ENCODE data around the gene LAMC2. TPM values are rescaled to one million over a fixed set of nuclear protein-coding genes. Genes with fewer than 3 reads are reported as not detected.
A peak's percentile ranks its signal among the peaks of the same experiment; 100 is the strongest.

The LAMC2 gene
- total RNA-seq, 1 donor from 2014 or later, result 3.8 TPM

DNA sequence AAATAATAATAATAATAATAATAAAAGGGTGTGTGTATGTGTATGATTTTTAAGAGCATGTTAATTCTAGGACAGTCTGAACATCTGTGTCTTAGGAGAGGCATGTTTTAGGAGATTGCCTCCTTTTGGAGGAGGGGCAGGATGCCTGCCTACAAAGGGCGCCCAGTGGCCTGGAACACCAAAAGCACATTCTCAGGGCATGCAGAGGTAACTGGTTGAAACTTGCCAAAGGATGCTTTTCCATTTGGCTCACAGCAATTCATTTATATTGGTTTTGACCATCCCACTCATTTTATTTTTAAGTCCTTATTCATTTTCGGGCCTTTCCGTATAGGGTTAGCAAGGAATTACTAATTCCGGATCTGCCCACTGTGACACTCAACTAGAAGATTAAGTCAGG, 21.1 kb upstream of the LAMC2 start:
- no peak for ATAC-seq
- intact Hi-C loops (cut with DNase I), result no loop called here

DNA sequence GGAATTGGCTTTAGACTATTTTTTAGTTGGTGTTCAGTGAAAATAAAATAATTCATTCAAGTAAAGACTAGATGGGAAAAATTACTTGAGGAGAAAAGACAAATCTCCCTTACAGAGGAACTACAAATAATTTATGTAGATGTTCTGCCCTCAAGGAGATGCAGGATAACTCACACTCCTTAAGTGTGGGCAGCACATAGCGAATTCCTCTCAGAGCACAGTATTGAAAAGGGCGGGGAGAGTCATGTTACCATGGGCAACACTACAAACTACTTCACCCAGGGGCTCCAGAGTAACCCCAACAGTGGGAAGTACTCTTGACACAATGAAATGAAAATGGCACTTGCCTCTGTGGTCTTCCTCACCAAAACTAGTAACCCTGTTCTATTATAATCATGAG, 20.6 kb upstream of the LAMC2 start:
- intact Hi-C loops (cut with DNase I), result no loop called here
- no peak for DNase-seq (ENCODE audit: missing footprints)
- no peak for ATAC-seq

More for the DNA sequence above, 21.1 kb upstream of the LAMC2 start:
- no peak for DNase-seq (ENCODE audit: missing footprints)

DNA sequence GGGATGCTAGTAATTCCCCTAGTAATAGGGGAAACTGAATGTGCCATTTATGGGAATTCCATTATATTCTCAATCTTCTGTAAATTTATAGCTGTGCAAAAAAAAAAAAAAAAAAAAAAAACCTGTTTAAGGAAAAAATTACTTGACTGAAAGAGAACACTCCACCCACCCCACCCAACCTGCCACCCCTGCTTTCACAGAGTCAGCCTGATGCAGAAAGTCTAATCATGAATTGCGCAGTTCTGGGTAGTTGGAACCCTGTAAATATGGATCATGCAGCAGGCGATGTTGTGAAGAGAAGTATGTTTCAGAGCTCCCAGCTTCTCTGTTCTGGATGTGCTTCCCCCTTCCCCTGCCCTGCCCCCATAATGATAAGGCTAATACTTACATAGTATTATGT, 19.6 kb upstream of the LAMC2 start:
- ATAC-seq, result no peak
- intact Hi-C loops (cut with DNase I), result no loop called here
- no peak for DNase-seq (ENCODE audit: missing footprints)

DNA sequence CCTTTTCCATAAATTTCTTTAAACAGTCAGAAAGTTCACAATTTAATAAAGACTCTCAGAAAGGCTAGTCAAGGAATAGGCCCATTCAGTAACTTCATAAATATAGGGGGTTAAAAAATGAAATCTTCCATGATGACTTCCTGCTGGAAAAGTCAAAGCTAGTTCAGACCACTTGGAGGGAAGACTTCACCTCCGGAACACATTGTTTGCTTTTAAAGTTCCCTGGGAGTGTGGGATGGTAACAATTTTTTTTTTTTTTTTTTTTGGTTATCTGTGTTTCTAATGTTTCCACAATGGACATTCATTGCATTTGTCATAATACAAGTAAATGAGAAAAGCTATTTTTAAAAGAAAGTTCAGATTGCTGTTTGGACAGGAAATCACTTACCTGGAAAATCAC, 18.4 kb upstream of the LAMC2 start:
- no peak for DNase-seq (ENCODE audit: missing footprints)
- ATAC-seq, result no peak
- intact Hi-C loops (cut with DNase I), result no loop called here

DNA sequence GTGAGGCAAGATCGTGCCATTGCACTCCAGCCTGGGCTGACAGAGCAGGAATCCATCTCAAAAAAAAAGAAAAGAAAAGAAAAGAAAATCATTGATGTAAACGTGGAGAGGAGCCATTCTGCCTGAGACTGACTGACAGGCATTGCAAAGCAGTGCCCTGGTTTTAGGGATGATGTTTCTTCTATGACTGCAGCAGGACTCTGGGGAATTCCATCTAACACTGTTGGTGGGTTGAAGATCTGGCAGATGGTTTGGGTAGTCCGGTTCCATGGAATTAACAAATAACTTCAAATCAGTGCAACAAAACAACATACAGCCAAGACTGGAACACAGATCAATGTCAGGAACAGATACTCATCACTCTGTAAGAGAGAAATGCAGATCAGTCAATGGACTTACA, 17.8 kb upstream of the LAMC2 start:
- DNase-seq (ENCODE audit: missing footprints) (no peak), ATAC-seq (no peak)
- intact Hi-C loops (cut with DNase I), result no loop called here

DNA sequence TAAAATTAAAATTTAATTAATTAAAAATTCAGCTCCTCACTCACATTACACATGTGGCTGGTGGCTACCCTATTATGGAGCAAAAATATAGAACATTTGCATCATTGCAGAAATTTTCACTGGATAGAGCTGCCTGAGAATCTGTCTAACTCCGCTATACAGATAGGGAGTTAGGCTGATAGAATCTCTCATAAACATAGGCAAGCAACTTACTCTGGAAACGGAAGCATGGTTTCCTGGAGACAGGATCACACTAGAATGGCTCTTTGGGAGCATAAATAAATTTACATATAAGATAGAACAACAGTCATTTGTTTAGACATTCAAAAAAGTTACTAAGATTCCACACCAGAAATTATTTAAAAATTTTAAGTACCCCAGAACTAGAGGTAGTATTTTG, 12.2 kb upstream of the LAMC2 start:
- DNase-seq (ENCODE audit: missing footprints) (no peak), ATAC-seq (no peak)
- intact Hi-C loops (cut with DNase I), result no loop called here

DNA sequence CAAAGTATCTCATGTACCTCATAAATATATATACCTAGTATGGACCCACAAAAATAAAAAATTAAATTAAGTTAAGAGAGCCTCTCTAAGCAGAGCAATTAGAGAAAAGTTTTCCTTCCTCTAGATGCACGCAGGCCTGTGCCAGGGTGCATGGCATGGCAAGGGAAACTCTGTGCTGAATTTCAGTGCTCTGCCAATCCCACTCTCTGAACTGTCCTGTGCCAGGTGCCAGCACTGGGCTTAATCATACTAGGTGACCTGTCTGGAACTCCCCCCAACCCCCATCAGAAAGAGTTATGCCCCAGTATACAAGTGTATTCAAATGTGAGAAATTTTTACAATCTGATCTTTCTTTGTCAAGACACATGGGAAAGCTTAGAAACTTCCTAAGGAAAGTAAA, 10.4 kb upstream of the LAMC2 start:
- DNase-seq (ENCODE audit: missing footprints) (no peak), ATAC-seq (peak; percentile 56)
- intact Hi-C loops (cut with DNase I), result loop anchor here (5.0 kb wide), 1 partner anchor 33 kb away; no protein-coding TSS in a partner anchor

DNA sequence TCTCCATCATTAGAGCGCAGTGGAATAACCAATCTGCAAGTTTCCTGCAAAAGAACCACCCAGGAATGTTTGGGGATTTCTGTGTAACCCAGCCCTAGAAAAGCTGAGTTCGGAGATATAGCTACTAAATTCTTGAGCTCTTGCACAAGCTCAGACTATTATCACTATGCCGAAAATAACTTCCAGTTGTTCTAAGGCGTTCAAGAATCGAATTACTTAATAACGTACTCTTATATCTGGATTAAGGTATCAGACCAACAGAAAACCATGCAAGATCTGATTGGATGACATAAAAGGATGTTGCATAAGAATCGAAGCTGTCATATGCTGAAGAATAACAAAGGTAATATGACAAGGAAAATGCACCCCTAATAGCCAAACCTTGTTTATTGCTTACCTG, 7.5 kb upstream of the LAMC2 start:
- no peak for DNase-seq (ENCODE audit: missing footprints)
- intact Hi-C loops (cut with DNase I), result loop anchor here (5.0 kb wide), 1 partner anchor 36 kb away; no protein-coding TSS in a partner anchor
- ATAC-seq, result no peak

DNA sequence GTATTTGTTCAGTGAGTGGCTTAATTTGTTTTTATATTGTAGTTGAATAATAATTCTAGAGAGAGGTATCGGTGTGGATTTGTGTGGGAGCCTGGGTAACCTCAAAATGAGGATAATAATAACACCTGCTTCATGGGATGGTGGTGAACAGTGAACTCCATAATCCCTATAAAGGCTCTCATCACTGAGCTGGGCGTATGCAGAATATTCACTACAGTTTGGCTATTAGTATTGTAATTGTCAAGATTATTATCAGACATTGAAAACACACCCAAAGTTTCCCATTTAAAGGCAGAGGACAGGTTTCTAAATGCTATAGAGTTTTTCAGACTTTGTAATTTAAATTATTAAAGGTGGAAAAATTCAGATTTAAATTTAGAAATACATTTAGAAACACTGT, 7.0 kb upstream of the LAMC2 start:
- intact Hi-C loops (cut with DNase I), result loop anchor here (5.0 kb wide), 1 partner anchor 37 kb away; no protein-coding TSS in a partner anchor
- no peak for ATAC-seq

DNA sequence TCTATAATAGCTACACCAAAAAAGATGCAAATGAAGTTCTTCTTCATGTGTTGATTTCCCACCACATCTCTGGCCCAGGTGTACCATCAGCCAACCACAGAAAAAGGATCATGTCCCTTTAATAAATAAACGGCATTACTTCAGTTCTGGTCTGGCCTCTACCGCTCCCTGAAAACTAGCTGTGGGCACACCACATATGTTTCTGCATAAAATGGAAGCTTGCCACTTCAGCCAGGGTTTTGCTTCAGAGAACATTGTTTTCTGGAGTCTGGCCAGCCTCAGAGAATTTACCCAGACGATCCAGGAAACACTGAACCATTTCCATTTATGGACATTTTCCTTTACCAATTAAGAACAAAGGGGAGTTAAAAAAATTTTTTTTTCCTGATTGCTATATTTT, 5.8 kb upstream of the LAMC2 start:
- ATAC-seq (peak; percentile 68), DNase-seq (ENCODE audit: missing footprints) (no peak)
- intact Hi-C loops (cut with DNase I), result loop anchor here (2.0 kb wide), 1 partner anchor 157 kb away; the partner anchor contains the start of gene LAMC1

More for the DNA sequence above, 7.0 kb upstream of the LAMC2 start:
- DNase-seq (ENCODE audit: missing footprints), result no peak

DNA sequence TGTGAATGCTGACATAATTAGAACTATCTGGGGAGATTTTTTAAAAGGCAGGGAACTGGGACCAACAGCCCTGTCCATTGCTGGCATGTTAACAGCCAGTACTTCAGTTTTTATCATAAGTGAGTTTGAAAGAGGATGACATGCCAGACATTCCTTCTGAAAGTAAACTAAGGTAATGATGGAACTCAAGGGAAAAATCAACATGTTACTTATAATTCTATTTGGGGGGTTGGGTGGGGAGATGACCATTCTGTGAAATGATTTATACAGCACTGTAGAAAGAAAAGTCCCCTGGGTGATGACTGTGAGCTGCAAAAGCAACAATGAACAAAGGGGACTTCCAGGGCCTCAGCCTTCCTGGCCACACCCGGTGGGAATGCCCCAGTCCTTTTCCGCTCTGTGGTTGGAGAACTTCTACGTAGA, 5.4 kb upstream of the LAMC2 start:
- ATAC-seq (peak; percentile 82), DNase-seq (ENCODE audit: missing footprints) (no peak)
- intact Hi-C loops (cut with DNase I), result loop anchor here (2.0 kb wide), 1 partner anchor 158 kb away; the partner anchor contains the start of gene LAMC1

DNA sequence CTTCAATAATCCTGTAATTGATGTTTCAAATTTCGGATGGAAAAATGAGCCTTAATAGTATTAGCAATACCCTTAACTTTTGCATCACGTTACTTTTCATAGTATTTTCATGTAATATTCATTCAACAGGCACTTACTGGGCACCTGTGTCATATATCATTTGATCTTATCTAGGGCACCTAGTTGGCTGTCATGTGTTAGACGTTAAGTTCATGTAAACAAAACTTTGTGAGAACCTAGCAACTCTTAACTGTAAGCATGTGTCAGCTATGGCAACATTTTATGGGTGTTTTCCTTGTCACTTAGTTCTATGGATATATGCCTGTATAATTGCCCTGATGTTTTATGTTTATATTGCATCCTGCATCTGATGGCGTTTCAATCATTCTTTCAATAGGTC, 777 bp downstream of the LAMC2 start:
- intact Hi-C loops (cut with DNase I), result no loop called here
- ATAC-seq (no peak), DNase-seq (ENCODE audit: missing footprints) (no peak)

DNA sequence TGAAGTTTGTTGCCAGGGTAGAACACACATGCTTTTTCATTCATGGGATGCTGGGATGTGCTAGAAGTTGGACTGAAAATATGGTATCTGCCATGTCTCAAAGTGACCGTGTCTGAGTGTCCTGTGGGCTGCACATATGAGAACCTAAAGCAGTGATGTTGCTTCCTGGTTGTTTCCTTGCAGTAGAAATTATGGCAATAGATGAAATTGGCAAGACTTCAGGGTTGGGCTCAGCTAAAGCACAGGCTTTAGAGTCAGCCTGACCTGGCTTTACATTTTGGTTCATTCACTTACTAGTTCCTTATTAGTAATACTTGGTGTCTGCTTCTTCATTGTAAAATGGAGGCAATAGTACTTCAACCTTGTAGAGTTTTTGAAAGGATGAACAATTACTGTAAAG, 2.2 kb downstream of the LAMC2 start:
- DNase-seq (ENCODE audit: missing footprints) (no peak), ATAC-seq (no peak)
- intact Hi-C loops (cut with DNase I), result no loop called here

DNA sequence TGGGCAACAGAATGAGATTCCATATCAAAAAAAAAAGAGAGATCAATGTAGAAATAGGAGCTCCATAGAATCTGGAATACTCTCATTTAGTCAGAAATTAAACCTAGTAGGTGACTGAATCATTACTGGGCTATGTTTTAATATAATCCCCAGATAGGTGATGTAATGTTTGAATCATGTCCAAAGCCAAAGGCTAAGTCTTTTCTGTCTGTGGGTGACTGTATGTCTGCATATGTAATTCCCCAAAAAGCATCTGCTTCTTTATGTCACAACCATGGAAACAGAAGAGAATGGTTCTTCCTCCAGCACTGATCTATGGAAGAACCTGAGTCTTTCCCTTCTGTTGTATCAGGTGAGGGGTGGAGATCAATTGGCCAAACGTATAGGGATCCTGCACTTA, 5.8 kb downstream of the LAMC2 start:
- no peak for DNase-seq (ENCODE audit: missing footprints)
- intact Hi-C loops (cut with DNase I), result no loop called here
- ATAC-seq, result no peak

DNA sequence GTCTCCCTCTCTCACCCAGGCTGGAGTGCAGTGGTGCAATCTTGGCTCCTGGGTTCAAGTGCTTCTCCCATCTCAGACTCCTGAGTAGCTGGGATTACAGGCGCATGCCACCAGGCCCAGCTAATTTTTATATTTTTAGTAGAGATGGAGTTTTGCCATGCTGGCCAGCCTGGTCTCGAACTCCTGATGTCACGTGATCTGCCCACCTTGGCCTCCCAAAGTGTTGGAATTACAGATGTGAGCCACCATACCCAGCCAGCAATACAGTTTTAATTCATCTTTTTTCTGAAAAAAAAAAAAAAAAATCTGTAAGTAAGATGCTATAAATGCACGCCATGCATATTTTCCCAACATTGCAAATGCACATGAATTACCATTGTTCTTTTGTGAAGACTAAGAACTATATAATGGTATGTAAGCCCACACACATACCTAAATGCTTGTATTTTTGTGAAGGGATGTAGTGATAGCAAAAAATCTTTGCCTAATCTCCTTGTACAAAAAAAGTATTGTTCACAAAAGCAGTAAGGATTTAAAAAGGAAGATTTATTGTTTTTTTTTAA, 8.0 kb downstream of the LAMC2 start:
- intact Hi-C loops (cut with DNase I), result no loop called here
- ATAC-seq, result no peak
- no peak for DNase-seq (ENCODE audit: missing footprints)

DNA sequence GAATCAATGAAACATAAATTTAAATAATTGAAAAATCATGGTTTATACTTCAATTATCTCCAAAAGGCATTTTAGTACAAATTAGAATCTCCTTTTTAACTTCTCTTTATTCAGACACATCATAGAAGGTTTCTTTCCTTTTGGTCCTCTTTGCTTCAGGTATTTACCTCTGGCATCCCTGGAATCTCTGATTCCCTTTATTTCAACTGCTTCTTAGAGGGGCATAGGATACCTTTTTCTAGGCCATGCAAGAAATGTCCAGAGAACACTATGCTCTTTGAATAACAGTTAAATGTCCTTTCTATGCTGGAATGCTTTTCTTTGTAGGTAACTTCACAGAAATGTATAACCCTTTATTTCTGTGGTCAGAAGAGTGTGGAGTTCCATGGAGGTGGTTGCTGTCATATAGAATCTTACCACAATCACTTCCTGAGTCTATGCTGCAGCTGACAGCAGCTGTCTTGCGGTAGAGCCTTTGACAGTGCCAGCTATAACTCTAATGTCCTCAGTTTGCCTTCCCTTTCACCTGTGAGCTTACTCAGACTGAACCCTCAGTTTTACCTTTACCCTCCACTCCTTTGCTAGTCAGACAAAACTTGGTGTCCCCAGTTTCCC, 8.6 kb downstream of the LAMC2 start:
- DNase-seq (ENCODE audit: missing footprints) (no peak), ATAC-seq (no peak)
- intact Hi-C loops (cut with DNase I), result no loop called here

DNA sequence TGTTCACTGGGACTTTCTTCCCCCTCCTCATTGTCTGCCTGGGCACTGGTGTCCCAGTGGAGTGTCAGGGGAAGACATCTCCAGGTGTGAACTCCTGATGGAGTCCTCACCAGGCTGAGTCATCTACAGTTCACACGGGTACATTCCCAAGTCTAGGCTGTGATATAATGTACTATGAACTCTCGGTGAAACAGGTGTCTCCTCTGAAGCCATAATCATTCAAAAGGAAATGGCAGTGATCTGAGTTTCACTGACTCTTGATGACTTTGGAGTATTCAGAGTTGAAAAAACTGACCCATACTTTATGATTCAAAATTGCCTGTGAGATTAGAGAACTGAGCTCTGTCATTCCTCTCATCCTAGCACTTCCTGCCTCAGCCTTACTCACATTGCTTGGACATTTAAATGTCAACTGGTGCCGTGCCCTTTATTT, 9.1 kb downstream of the LAMC2 start:
- intact Hi-C loops (cut with DNase I), result no loop called here
- no peak for DNase-seq (ENCODE audit: missing footprints)
- ATAC-seq, result no peak

DNA sequence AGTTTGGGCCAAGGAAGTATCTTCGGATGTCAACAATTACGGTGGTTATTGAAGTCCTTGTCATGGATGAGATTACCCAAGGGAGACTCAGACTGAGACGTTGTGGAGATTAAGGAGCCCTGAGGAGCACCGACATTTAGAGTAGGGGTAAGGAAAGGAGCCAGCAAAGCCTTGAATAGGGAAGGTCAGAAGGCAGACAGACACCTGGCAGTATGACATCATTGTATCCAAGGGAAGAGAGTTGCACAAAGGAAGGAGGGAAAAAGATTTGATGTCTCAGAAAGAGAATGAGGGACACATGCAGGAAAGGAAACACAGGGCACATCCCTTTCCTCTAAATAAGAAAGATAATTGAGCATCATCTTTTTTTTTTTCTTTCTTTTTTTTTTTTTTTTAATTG, 11.7 kb downstream of the LAMC2 start:
- ATAC-seq (no peak), DNase-seq (ENCODE audit: missing footprints) (no peak)
- intact Hi-C loops (cut with DNase I), result no loop called here

DNA sequence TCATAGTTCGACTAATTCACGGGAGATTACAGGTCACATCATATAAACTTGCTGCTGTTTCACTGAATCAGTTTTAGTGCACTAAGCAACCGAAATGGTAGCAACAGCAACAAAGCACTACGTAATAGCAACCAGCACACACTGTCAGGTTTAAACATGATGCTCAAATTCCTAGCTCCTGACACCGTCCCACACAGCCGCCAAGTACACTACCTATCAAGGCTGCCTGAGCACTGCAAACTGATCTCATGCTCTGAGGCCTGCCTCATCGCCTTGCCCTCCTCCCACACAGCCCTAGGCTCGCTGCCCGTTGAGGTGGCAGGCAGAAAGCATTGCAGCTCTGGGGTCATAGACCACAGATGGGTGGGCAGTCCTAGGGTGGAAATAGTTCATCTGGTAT, 12.4 kb downstream of the LAMC2 start:
- intact Hi-C loops (cut with DNase I), result no loop called here
- ATAC-seq (no peak), DNase-seq (ENCODE audit: missing footprints) (no peak)

DNA sequence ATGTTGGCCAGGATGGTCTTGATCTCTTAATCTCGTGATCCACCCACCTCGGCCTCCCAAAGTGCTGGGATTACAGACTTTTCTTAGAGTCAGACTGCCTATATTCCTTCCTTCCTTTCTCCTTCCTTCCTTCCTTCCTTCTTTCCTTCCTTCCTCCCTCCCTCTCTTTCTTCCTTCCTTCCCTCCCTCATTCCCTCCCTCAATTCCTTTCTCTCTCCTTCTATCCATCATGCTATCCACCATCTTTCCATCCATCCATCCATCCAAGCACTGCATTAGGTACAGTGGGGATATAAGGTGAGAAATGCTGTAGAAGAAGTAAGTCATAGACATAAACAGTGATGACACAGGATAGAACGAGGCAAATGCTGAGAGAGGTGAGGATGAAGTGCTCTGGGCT, 13.2 kb downstream of the LAMC2 start:
- intact Hi-C loops (cut with DNase I), result no loop called here
- ATAC-seq, result no peak
- no peak for DNase-seq (ENCODE audit: missing footprints)

DNA sequence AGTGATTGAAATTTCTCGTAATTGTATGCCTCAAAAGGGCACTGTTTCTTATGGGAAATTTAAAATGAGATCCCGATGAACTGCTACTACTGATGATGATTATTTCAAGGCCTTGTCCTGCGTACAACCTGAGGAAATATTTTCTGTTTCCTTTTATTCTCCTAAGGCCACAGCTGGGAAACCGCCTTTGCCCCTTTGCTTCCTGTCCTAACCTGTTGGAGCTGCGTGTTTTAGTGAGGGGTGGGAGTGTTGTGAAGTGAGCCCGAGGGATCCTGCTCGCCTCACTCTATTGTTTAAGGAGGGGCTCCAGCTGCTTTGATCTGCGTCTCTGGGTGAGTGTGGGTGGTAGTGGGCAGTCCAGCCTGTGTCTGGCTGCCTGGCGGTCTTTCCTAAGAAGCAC, 14.4 kb downstream of the LAMC2 start:
- no peak for DNase-seq (ENCODE audit: missing footprints)
- ATAC-seq, result no peak
- intact Hi-C loops (cut with DNase I), result no loop called here

Data from Right ventricle myocardium inferior (tissue), 1 donor.